GM19438 (cell line): ENCODE measurements around the gene SBF1.

Experiments
- ATAC-seq: cut with Tn5 transposase; IDR thresholded peaks from one replicate; pipeline ENCODE4 v1.9.1; 2021; ENCODE audit warnings: low read depth; ENCODE audit not compliant: unreplicated experiment

Gene SBF1

DNA sequence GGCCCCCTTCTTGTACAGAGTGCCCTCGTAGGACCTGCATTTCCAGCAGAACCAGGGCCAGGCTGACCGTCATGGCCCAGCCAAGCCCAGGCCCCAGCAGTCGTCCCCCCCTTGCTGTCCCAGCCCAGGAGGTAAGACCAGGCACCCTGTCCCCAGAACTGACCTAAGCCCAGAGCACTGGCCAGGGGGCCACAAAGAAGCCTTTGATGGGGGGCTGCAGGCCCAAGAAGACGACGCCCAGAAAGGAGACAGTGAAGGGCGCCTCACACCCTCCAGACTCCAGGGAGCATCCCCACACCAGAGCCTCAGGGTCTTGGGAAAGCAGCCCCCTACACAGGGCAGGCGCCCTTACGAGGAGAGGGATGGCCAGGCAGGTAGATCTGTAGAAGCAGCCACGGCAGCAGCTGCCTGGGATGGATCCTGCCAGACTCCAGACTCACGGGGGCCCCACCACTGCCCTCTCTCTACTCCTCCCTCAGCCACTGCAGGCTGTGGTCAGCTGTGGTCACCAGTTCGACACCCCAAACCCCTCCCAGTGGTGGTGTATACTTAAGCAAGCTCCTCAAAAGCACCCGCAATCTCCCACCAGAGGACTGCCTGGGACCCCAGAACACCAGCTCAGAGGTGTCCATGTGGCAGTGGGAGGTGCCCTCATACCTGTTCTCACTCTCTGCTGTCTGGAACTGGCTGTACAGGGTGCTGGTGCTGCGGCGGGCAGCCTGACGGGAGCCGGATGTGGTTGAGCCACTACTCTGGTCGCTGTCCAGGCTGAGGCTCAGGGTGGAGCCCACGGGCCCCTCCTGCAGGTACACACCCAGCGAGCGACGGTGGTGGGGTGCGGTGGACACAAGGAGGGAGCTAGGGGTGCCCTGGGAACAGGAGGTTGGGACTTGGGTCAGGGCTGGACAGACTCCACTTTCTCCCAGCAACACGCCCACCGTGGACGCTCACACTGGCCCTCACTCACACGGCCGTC lies 27.0 kb downstream of the SBF1 start:
- ATAC-seq: no peak

DNA sequence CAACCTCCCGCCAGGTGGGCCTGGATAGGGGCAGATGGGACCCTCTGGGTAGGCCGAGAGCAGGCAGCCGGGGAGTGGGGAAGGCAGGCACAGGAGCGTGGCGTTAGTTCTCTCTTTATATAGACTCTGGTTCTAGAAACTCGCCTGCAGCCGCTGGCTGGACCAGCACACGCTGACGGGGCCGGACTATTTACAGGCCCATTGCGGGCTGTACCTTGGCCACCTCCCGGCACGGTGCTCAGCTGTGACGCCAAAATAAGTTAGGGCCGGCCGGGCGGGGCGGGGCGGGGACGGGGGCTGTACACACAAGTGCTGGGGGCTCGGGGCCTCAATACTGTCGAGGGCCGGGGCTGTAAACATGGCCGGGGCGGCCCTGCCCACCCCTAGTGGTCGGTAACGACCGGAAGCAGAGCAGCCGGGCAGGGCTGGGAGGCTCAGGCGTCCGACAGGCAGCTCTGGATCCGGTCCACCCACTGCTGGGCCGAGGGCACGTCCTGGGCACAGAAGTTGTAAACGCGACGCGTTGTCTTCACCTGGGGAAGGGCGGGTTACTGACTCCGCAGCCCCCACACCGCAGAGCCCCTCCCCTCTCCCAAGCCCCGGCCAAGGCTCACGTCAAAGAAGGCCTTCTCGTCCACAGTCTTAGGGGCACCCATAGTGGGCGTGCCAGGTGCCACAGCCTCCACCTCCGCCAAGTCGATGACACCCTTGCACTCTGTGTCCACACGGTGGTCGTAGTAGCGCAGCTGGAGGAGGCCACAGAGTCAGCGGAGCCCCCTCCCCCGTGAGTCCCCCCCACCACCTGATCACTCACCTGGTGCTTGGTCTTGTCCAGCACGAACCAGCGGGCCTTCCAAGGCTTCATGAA lies 27.9 kb downstream of the SBF1 start:
- ATAC-seq: no peak

DNA sequence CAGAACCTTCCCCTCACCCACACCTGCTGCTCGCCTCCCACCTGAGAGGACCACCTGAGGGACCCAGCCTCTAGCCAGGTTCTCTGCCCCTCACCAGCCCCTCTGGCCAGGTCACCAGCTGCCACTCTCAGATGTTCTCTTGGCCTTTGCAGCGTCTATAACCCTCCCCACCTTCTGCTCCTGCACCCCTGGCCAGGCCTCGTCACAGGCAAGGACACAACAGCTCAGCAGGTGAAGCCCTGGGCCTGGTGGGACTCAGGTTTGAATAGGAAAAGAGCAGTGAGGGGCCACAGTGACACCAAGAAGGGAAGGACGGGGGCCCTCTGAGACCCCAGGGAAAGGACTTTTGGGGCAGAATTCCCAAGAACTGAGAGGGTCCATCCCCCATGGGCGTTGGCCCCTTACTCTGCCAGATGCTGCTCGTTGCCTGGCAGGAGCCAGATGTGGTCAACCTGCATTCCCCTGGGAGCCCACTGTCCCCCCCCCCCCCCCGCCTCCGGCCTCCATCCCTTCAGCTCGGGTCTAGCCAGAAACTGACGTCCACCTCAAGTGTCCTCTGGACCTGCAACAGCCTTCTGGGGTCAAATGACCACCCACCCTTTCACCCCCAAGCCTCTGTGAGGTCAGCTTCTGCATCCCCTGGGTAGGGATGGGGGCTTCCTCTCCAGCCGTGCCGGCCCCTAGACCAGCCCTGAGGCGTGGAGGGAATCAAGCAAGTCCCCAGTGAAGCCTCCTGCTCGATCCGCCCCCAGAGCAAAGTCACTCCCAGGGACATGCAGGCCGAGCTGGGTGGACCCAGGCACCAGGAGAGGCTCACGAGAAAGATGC lies 28.7 kb downstream of the SBF1 start:
- no peak for ATAC-seq

DNA sequence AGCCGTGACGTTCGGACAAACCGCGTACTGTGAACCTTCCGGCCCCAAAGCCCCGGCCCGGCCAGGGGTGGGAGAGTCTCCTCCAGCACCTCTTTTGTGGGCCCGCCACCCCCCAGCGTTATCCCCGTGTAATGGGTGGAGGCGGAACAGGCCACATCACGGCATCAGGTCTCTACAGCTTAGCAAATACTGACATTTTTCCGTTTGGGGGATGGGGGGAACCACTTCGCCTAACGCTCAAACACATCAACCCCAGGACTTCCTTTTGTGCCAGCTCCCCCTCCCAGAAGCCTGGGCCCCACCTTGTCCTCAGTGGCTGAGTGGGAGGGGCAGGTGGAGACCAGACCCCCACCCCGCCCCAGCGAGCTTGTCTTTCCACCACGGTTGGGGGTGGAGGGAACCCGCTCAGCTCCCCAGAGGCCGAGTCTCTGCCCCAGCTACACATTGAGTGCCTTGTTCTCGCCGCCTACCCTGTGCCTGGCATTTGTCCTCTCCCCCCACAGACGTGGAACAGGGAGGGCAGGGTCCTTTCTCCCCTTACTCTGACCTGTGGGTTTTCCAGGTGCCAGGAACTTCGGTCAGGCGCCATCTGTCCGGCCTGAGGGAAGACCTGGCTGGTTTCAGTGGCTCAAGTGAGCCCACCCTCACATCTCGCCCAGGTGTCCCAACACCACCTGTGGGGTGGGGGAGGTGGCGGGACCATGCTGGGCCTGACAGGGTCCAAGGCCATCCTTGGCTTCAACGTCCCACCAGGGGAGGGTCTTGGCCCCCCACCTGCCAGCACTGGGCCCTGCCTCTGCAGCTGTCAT lies 29.6 kb downstream of the SBF1 start:
- ATAC-seq: no peak

DNA sequence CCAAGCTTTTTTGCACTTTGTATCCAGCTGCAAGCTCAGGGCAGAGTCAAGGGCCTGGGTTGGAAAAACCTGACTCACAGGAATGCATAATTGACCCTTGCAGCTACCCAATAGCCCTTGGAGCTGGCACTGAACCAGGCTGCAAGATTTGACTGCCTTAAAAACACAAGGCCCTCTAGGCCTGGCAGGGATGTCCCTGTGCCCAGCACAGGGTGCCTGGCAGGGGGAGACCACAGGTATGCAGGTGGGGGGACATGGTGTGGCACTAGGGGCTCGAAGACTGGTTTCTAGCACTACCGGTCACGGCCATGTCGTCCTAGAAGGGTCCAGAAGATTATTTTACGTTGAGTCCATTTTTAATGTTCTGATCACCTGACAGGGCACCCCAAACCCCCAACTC lies 30.2 kb downstream of the SBF1 start:
- ATAC-seq: no peak

DNA sequence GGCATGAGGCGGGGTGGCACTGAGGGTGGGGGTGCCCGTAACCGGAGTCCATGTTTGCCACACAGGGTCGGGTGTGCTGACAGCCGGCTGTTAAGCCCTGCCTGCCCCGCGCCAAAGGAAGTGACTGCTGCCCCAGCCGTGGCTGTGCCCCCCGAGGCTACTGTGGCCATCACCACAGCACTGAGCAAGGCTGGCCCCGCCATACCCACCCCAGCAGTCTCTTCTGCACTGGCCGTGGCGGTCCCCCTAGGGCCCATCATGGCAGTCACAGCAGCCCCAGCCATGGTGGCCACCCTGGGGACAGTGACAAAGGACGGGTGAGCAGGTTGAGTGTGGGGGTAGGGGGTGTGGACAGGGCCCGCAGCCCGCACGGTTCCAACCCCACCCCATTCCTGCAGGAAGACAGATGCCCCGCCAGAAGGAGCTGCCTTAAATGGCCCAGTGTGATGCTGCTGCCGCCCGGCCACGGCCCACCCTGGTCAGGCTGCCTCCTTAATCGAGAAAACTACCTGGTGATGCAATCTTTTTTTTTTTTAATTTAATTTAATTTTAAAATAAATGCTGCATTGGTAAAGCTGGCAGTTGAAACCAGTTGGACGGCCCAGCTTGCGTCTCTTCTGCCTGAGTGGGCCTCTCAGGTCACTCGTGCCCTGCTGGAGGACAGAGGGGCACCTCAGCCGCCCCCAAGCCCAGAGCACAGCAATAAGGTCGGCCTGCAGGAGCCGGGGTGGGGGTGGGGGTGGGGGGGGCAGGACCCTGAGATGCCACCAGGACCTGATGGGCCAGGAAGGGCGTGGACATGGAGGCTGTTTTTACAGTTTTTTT lies 30.8 kb downstream of the SBF1 start:
- no peak for ATAC-seq

DNA sequence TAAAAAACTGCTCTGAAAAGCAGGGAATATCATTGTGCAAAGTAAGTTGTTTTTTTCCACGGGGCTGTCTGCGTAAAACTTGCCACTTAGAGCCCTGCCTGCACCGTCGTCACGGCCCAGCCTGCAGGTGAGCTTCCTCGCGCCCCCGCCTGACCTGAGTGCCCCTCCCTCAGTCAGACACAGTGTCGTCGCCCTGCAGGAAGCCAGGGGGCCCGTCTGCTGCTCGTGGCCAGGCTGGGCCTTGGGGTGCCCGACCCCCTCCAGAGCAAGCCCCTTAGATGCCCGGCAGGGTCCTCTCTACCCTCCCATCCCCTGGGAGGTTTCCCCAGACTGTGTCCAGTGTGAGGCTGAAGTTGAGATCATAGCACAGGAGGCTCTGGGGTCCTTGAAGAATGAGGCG lies 31.6 kb downstream of the SBF1 start:
- ATAC-seq: no peak

DNA sequence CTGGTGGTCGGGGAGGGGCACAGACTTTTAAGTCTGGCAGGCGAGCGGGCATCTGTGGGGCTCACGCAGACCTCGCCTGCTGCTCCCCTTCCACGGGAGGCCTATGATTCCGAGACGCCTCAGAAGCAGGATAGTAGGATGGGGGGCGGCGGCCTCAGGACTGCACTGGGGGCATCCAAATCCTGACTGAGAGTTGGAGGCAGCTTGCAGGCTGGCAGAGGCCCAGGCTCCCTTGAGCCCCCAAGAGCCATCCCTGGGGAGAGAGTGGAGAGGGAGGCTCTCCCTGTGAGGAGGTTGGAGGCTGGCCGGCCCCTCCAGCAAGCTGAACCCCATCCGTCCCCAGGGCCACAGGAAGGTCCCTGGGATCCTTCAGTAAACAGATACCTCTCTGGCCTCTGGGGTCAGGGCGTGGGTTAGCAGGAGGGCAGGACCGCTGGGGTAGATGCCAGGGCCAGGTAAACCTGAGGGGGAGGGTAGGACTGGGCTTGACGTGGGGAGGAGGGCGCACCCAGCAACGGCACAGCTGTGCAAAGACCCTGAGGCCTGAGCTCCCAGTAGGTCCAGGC lies 33.3 kb downstream of the SBF1 start:
- no peak for ATAC-seq

DNA sequence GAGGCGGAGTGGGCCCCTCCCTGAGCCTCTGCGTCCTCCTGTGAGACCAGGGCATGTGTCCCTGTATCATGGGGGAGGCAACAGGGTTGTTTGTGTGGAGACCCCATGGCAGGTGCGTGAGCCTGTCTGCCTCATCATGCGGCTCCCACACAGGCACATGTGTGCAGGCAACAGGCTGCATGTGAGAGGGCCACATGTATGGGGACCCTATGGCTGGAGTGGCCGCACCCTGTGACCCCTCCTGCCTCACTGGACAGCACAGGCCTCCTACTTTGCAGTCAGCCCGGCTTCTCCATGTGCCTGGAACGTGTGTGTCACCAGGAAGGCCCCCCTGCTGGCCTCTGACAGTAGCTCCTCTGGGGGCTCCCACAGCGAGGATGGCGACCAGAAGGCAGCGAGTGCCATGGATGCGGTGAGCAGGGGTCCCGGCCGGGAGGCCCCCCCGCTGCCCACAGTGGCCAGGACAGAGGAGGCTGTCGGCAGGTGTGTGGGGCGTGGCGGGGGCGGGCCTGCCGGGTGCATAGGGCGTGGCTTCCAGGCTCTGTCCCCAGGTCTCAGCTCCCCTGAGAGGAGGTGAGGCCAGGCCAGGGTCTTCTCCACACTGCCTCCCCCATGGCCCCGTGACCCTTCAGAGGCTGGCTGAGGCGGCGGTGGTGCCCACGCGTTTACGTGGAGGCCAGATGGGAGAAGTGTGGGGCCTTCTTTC lies 34.1 kb downstream of the SBF1 start:
- ATAC-seq: no peak

DNA sequence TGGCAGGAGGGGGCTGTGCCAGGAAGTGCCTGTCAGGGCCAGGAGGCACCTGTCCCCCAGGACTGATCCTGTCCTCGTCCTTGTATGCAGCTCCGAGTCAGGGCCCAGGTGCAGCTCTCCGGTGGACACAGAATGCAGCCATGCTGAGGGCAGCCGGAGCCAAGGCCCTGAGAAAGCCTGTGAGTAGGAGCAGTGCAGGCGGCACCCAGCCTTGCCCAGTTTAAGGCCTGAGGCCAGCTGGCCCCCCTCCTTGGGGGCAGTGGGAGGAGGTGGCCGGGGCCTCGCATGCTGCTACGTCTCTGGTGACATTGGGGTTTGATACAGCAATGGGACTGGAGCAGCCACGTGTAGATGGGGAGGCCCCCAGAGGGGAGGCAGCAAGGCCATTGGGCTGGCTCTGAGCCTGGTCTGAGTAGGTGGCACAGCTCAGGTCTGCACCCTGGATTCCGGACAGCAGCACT lies 34.9 kb downstream of the SBF1 start:
- ATAC-seq: no peak

DNA sequence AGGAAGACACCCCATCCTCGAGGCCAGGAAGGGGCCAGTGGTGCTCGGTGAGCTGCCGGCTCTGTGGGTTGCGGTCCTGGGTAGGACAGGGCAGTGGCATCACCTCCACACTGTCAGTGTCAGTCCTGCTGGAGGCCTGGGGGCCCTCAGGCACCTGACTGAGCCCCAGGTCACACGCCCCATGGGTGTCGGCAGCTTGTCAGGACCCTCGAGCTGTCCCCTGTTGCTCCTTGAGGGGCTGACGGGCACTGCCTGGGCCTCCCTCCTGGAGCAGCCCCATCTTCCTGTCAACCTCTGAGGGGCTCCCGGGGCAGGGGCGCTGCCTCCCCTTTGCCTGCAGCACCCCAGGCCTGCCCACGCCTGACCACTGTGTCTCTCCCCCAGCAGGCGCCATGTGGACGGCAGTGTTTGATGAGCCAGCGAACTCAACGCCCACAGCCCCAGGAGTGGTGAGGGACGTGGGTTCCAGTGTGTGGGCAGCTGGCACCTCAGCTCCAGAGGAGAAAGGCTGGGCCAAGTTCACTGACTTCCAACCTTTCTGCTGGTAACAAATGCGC lies 35.4 kb downstream of the SBF1 start:
- ATAC-seq: no peak

DNA sequence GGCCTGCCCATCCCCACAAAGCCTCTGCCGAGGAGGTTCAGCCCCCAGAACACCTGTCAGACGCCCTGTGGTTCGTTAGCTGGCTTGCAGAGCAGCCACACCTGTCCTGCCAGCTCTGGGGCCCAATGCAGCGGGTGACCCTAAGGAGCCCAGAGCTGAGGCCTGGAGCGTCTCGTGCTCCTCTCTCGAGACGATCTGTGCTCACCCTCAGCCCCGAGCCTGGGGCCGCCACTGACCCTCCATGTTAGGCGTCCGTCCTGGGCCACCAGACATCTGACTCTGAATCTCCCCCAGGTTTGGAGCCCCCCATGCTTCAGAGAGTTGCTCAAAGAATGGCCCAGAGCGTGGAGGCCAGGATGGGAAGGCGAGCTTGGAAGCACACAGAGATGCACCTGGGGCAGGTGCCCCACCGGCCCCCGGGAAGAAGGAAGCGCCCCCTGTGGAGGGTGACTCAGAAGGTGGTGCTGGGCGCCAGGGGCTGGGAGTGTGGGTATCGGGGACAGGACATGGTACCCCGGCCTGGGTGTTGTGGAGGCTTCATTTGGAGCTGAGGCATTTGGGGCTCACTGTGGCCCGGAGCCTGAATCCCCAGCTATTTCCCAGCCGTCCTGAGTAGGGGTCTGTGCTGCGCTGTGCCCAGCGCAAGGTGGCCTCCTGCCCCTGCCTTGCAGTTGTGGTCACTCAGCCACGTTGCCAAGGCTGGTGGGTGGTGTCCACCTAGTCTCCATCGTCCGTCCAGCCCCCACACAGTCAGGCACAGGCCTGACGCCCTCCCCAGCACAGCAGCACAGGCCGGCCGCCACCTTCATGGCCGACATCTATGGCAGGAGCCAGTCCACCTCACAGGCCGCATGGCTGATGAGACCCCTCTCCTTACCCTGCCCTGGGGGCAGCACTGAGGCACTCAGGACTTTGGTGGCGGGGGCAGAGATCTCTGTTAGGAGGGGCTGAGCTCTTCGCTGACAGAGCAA lies 36.2 kb downstream of the SBF1 start:
- ATAC-seq: no peak

DNA sequence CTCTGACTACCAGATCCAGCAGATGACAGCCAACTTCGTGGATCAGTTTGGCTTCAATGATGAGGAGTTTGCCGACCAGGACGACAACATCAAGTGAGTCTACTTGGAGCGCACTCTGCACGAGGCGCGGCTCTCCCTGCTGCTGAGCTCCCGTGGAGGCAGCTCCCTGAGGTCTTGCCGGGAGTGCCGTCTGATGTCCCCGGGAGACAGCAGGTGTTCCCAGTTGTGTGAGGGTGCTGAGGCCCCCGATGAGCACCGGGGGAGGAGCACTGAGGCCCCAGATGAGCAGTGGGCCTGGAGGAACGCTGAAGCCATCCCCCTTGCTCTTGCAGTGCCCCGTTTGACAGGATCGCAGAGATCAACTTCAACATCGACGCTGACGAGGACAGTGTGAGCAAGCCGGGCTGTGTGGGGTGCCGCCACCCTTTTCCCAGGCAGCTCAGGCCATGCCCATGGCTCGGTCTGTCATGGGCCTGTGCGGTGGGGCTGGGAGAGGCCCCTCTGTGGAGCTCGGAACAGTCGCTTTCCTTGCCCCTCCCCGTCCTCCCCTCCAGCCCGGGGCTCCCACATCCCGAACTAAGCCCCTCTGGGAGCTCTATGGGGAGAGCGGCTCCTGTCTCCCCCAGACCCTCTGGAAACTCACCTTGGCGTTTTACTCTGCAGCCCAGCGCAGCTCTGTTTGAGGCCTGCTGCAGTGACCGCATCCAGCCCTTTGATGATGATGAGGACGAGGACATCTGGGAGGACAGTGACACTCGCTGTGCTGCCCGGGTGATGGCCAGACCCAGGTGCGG lies 37.1 kb downstream of the SBF1 start:
- no peak for ATAC-seq

DNA sequence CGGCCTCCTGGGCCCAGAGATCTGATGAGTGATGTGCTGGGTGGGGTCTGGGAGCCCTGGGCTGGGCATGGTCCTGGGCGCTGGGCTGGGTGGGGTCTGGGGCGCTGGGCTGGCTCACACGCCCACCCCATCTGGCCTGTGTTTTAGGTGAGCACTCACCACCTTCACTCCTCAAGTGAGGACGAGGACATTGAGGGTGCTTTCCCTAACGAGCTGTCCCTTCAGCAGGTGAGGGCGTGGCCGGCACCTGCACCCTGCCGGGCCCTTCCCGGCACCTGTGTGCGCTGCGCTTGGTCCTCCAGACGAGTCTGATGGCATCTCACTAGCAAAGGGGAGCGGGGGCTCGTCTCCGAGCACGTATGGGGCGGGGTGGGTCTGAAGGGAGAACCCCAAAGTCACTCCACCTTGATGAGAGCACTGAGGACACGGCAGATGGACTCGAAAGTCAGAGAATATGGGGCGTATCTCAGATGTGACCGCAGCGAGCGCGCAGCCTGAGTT lies 37.9 kb downstream of the SBF1 start:
- ATAC-seq: no peak

DNA sequence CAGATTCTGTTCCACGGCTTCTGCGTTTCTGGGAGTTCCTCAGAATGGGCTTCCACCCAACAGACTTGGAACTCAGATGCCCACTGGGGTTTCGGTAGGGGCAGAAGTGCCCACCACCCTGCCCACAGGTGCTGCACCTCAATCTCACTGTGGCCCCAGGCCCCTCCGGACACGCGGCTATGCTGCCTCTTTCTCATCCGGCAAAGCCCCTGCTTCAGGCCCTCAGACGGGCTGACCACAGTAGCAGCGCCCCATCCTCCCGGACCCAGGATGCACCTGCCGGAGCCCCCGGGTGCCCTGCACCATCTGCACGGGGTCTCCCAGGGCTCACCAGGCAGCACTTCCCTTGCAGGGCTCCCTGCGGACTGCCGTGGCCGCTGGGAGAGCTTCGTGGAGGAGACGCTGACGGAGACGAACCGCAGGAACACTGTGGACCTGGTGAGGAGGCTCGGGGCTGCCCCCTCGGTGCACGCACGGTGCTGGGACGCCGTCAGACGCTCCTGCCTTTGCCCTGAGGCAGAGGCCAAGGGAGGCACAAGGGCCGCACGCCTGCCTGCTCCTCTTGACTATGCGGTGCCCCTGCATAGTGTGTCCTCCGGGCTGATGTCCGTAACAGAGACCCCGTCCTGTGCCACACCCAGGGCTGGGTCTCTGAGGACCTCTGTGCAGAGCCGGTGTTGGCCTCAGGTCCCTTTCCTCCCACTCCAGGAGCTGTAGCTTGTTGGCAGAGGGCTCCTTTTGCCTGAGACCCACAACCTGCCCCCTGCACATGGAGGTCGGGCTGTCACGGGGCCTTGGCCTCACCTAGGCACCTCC lies 38.6 kb downstream of the SBF1 start:
- ATAC-seq: no peak
